Heart right ventricle (tissue), 16 donors: Measurements from ENCODE around the gene MICAL2. TPM values are rescaled to one million over a fixed set of nuclear protein-coding genes. Genes with fewer than 3 reads are reported as not detected.

ENCODE experiments used
- ATAC-seq, 8 donors: fragments of 200-7000 bp; cut with Tn5 transposase; one replicate each; pipeline ENCODE4 v1.9.1; 2020; ENCODE audit warnings: mild to moderate bottlenecking in 8 of 8, moderate library complexity in 8 of 8, moderate number of reproducible peaks in 1 of 8
- DNase-seq, 2 donors: peaks; one replicate each; pipeline ENCODE4 v3.0.0-alpha.2; 2020
- H3K27ac ChIP-seq, 10 donors: fragments of 200-600 bp; sonication (generic) in 2 of 10; one replicate each; pipeline versions ENCODE4 v1.5.0 to v1.8.0; 2020 to 2022; ENCODE audit warnings: mild to moderate bottlenecking in 3 of 10
- H3K27me3 ChIP-seq, 7 donors: fragments of 200-600 bp; one replicate each; pipeline ENCODE4 v1.8.0; 2021 to 2022; ENCODE audit warnings: mild to moderate bottlenecking in 2 of 7
- H3K36me3 ChIP-seq, 9 donors: fragments of 200-600 bp; sonication (generic) in 1 of 9; one replicate each; pipeline versions ENCODE4 v1.5.0 to v1.8.0; 2020 to 2022; ENCODE audit warnings: mild to moderate bottlenecking in 2 of 9
- H3K4me1 ChIP-seq, 9 donors: fragments of 200-600 bp; sonication (generic) in 1 of 9; one replicate each; pipeline versions ENCODE4 v1.5.0 to v1.8.0; 2020 to 2022; ENCODE audit warnings: mild to moderate bottlenecking in 4 of 9
- H3K4me3 ChIP-seq, 10 donors: fragments of 200-600 bp; sonication (generic) in 2 of 10; one replicate each; pipeline versions ENCODE4 v1.5.0 to v1.8.0; 2020 to 2022; ENCODE audit warnings: mild to moderate bottlenecking in 7 of 10, moderate library complexity in 2 of 10
- H3K9me3 ChIP-seq, 11 donors: fragments of 200-600 bp in 10 of 11; sonication (generic) in 2 of 11; one replicate each; pipeline versions ENCODE4 v1.5.0 to v1.8.0; 2013 to 2022; ENCODE audit warnings: mild to moderate bottlenecking in 2 of 11, control low read depth in 1 of 11, moderate library complexity in 1 of 11
- CTCF ChIP-seq, 9 donors: fragments of 200-600 bp; sonication (generic) in 2 of 9; IDR thresholded peaks; one replicate each; pipeline versions ENCODE4 v1.5.0 to v1.8.0; 2021 to 2022; ENCODE audit warnings: antibody characterized with exemption in 9 of 9, mild to moderate bottlenecking in 5 of 9, moderate library complexity in 1 of 9
- WGBS, 2 donors: extraction: QIAGEN DNeasy Blood & Tissue Kit; methylation state at CpG; one replicate each; pipeline ENCODE4 v1.1.7; 2013; ENCODE audit warnings: inconsistent platforms in 1 of 2; 5-methylcytosine and 5-hydroxymethylcytosine counted together
- intact Hi-C, 10 donors: fragments of 100-400 bp; cut with DNase I; formaldehyde crosslinking; loops; one replicate each; pipeline versions ENCODE4 v1.11.1 to v1.14.2; 2022
- polyA plus RNA-seq, 2 donors: library from polyadenylated mRNA; stranded (reverse); fragments of 200-250 nt; gene quantifications; one replicate each; pipeline ENCODE4 v1.2.3, GENCODE V29; 2013
- total RNA-seq, 10 donors: library from RNA; stranded (reverse); fragmentation: NEBNext Ultra II Directional in 3 of 10; extraction: Animal tissue kit (Norgen Biotek cat#: 25700) in 3 of 10; gene quantifications; one replicate each; pipeline versions ENCODE4 v1.2.1 to v1.2.4, GENCODE V29; 2021 to 2023
- donor health status: Arrhythmogenic right ventricular cardiomyopathy.
- donor health status: ischemic (EF 13 %, LVEDD 7.1; RV severe dilation, severe dysfunction).
- donor health status: healthy with polysubstance abuse.
- donor health status: DM: no; HTN: yes; CAD: no.
- donor health status: DM: no; HTN: no; CAD: no.
- donor health status: ischemic (EF 25% LVEDD 6.9; RV normal size, moderate dysfunction).
- donor health status: ischemic (EF 25% LVEDD 5.7; RV mildly dilated, moderate dysfunction).
- donor health status: healthy.
- donor health status: DM: yes; HTN: yes; CAD: no.
- donor health status: Ischemic cardiomyopathy.
- donor health status: ischemic (EF 35%, LVEDD 5.7; RV mildly dilated, moderate dysfunction).
- donor health status: nonischemic (EF 11% LVEDD 7.7; RV severe dilation, severe dysfunction).
- donor health status: DM: yes; HTN: yes; CAD: no.
- donor health status: PGD.
- donor health status: ischemic (EF 29% LVEDD 5.4; RV normal size, mild dysfunction).
- donor health status: nonischemic (EF 23%, LVEDD 6.1; RV moderate dilation, normal function).

MICAL2 gene
- total and polyA plus RNA-seq, 12 donors: 32.5 to 95.7 (median 70.5) TPM

- ATAC-seq: no peak
- peak overlapping the region in 2 of 10 donors; percentile 48 to 73 for H3K27ac ChIP-seq
- peaks cover 0 to 5% (median 0%) of the 10 kb centered on the region in 9 donors for H3K36me3 ChIP-seq
- no peaks in the 10 kb centered on the region for H3K27me3 ChIP-seq
- H3K9me3 ChIP-seq: no peaks in the 10 kb centered on the region
- H3K4me3 ChIP-seq: no peak overlapping the region
- WGBS, 2 donors: 92 to 97% methylated on average over 4 of the region's 4 CpGs
- DNase-seq: no peak
- intact Hi-C loops: no loop called here
- no peak for TF ChIP-seq CTCF (IDR thresholded peaks at IDR 0.05)
- peaks cover 22 to 95% (median 72%) of the 10 kb centered on the region in 9 donors for H3K4me1 ChIP-seq
These were observed 12.9 kb downstream of the MICAL2 start for GRCh38 chr11:12123273-12123672.

- no peaks in the 10 kb centered on the region for H3K9me3 ChIP-seq
- H3K4me3 ChIP-seq: no peak overlapping the region
- H3K36me3 ChIP-seq: peaks cover 0 to 5% (median 0%) of the 10 kb centered on the region in 9 donors
- H3K4me1 ChIP-seq: peaks cover 22 to 93% (median 66%) of the 10 kb centered on the region in 9 donors
- intact Hi-C loops: no loop called here
- no peak for TF ChIP-seq CTCF (IDR thresholded peaks at IDR 0.05)
- no peaks in the 10 kb centered on the region for H3K27me3 ChIP-seq
- WGBS, 2 donors: 64 to 71% methylated on average over 3 of the region's 3 CpGs
- DNase-seq (no peak), ATAC-seq (no peak)
- peak overlapping the region in 6 of 10 donors; percentile 4 to 73 (median 22) for H3K27ac ChIP-seq
These were observed 13.4 kb downstream of the MICAL2 start for GRCh38 chr11:12123799-12124198.

GRCh38 chr11:12124306-12124705 lies 13.9 kb downstream of the MICAL2 start:
- Histone ChIP-seq H3K4me1 (peaks cover 18 to 93% (median 61%) of the 10 kb centered on the region in 9 donors), H3K36me3 (peaks cover 0 to 5% (median 0%) of the 10 kb centered on the region in 9 donors), H3K9me3 (no peaks in the 10 kb centered on the region), H3K4me3 (no peak overlapping the region), H3K27ac (peak overlapping the region in 6 of 10 donors; percentile 4 to 73 (median 22)), H3K27me3 (no peaks in the 10 kb centered on the region)
- DNase-seq (no peak), ATAC-seq (peak in 1 of 8 donors; percentile 8)
- no peak for TF ChIP-seq CTCF (IDR thresholded peaks at IDR 0.05)
- intact Hi-C loops: no loop called here
- 71% methylated on average over 9 of the region's 9 CpGs for WGBS, 2 donors

GRCh38 chr11:12125609-12126149 lies 15.3 kb downstream of the MICAL2 start:
- ATAC-seq (no peak), DNase-seq (no peak)
- intact Hi-C loops: no loop called here
- no peak for TF ChIP-seq CTCF (IDR thresholded peaks at IDR 0.05)
- Histone ChIP-seq H3K4me3 (no peak overlapping the region), H3K27me3 (no peaks in the 10 kb centered on the region), H3K27ac (no peak overlapping the region), H3K36me3 (peaks cover 0 to 5% (median 0%) of the 10 kb centered on the region in 9 donors), H3K9me3 (no peaks in the 10 kb centered on the region), H3K4me1 (peaks cover 11 to 92% (median 58%) of the 10 kb centered on the region in 9 donors)
- WGBS, 2 donors: 70 to 80% methylated on average over 4 of the region's 4 CpGs
